ENCODE results near the gene VAV3. TPM values are rescaled to one million over a fixed set of nuclear protein-coding genes. Genes with fewer than 3 reads are reported as not detected.

VAV3 gene
- total RNA-seq, 1 donor from 2014 or later: 11.3 TPM

DNA sequence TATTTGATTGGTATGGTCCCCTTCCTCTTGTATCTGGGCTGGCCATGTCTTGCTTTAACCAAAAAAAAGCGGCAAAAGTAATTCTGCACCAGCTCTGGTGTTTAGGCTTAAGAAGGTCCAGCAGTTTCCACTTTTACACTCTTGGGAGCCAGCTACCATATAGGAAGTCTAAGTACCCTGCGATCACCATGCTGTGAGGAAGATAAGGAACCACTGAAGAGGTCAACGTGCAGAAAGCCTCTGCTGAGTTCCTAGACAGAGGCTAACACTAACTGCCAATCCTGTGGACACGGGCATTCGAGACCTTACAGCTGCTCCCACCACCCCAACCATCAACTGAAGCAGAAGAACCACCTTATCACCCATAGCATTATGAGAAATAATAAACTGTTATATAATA, 331.4 kb downstream of the VAV3 start:
- Histone ChIP-seq H3K27ac (no peak overlapping the region), H3K4me3 (no peak overlapping the region), H3K36me3 (no peaks in the 10 kb centered on the region), H3K4me1 (no peaks in the 10 kb centered on the region), H3K27me3 (ENCODE audit: low read depth) (no peaks in the 10 kb centered on the region), H3K9me3 (no peaks in the 10 kb centered on the region)
- ATAC-seq (no peak), DNase-seq (no peak)
- TF ChIP-seq, protein P1, sequence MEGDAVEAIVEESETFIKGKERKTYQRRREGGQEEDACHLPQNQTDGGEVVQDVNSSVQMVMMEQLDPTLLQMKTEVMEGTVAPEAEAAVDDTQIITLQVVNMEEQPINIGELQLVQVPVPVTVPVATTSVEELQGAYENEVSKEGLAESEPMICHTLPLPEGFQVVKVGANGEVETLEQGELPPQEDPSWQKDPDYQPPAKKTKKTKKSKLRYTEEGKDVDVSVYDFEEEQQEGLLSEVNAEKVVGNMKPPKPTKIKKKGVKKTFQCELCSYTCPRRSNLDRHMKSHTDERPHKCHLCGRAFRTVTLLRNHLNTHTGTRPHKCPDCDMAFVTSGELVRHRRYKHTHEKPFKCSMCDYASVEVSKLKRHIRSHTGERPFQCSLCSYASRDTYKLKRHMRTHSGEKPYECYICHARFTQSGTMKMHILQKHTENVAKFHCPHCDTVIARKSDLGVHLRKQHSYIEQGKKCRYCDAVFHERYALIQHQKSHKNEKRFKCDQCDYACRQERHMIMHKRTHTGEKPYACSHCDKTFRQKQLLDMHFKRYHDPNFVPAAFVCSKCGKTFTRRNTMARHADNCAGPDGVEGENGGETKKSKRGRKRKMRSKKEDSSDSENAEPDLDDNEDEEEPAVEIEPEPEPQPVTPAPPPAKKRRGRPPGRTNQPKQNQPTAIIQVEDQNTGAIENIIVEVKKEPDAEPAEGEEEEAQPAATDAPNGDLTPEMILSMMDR (IDR thresholded peaks at IDR 0.05): no peak
- intact Hi-C loops (cut with DNase I): no loop called here

DNA sequence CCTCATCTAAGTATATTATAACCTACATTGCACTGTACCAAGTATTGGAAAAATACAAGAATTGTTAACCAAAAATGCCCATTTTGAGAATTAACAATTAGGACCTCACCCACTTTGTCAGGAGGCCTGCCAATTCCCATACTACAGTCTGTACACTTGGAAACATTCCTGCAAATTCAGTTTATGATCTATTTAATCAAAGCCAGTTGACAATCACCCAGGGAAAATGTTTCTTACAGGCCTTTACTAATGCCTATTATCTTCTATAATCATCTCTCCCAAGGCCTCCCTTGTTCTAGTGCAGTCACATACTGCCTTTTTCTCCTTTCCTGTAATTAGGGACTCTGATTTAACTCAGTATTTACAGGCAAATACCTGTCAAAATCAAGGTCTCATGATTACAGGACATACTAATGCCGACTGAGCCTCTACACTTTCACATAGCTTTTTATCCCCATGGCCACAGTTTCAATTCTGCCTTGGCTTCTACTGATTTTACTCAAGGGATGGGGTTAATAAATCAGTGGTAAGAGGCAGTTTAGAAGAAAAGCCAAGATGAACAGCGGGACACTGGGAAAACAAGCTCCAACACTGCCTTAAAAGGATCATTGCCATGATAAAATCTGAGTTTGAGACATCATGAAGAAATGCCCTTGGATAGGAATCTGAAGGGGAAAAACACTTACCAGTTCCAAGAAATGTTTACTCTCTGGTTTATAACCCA, 338.7 kb downstream of the VAV3 start:
- H3K4me1 ChIP-seq: no peaks in the 10 kb centered on the region
- no peak overlapping the region for H3K27ac ChIP-seq
- ATAC-seq: no peak
- H3K36me3 ChIP-seq: no peaks in the 10 kb centered on the region
- DNase-seq: no peak
- no peak overlapping the region for H3K4me3 ChIP-seq
- intact Hi-C loops (cut with DNase I): no loop called here
- no peaks in the 10 kb centered on the region for H3K9me3 ChIP-seq
- TF ChIP-seq, protein P1 (IDR thresholded peaks at IDR 0.05): no peak
- H3K27me3 ChIP-seq (ENCODE audit: low read depth): no peaks in the 10 kb centered on the region

DNA sequence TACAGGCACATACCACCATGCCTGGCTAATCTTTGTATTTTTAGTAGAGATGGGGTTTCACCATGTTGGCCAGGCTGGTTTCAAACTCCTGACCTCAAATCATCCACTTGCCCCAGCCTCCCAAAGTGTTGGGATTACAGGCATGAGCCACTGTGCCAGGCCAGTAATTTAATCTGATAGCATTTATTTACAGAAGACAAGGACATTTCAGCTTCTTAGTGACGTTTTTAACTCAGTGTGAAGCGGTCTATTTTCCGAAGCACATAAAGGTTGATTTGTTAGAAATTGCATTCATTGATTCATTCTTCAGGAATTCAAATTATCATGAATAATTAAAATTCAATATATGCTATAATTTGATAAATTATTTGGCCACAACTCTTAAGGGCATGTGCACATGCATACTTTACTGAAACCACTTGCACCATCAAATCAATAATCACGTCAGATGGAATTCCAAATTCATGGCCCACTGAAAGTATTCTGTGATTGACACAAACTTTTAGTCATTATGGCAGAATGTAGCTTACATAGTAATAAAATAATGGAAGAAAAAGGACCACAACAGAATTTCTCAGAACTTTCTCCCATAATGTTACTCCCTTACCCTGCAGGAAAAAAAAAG, 339.5 kb downstream of the VAV3 start:
- intact Hi-C loops (cut with DNase I): no loop called here
- DNase-seq (no peak), ATAC-seq (no peak)
- TF ChIP-seq, protein P1 (IDR thresholded peaks at IDR 0.05): no peak
- Histone ChIP-seq H3K9me3 (no peaks in the 10 kb centered on the region), H3K4me3 (no peak overlapping the region), H3K36me3 (no peaks in the 10 kb centered on the region), H3K4me1 (no peaks in the 10 kb centered on the region), H3K27me3 (ENCODE audit: low read depth) (no peaks in the 10 kb centered on the region), H3K27ac (no peak overlapping the region)

DNA sequence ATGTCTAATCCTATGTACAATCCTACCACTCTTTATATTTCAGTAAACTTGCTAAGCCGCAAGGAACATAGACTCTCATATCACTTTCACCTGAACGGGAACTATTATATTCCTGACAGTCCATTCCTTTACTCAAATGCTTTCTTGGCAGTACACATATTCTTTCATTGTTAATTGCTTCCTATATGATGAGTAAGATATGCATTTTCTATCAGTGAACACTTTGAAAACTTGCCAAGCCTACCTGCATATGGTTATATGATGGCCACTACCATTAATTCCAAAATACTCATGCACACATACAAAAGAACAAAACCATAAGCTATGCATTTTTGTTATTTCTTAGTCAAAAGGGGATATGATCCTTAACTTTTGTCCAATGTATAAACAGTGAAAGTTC, 341.5 kb downstream of the VAV3 start:
- Histone ChIP-seq H3K9me3 (no peaks in the 10 kb centered on the region), H3K4me1 (no peaks in the 10 kb centered on the region), H3K27ac (no peak overlapping the region), H3K4me3 (no peak overlapping the region), H3K36me3 (no peaks in the 10 kb centered on the region), H3K27me3 (ENCODE audit: low read depth) (no peaks in the 10 kb centered on the region)
- intact Hi-C loops (cut with DNase I): no loop called here
- DNase-seq (no peak), ATAC-seq (no peak)
- TF ChIP-seq, protein P1 (IDR thresholded peaks at IDR 0.05): no peak

DNA sequence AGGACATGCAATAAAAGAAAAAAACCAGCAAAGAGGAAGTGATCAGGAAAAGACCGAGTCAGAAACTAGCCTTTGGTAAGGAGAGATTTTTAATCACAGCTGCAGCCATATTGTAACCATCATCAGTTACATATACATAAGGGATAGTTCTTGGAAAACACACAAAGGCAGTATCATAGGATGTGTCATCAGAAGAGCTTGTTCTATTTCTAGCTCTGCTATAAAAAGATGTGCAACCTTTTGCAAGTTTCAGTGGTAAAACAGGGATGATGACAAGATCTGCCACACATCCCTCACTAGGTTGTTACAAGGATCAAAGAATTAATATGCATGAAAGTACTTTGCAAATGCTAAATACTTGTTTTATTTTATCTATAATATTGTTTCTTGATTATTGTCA, 342.0 kb downstream of the VAV3 start:
- H3K36me3 ChIP-seq: no peaks in the 10 kb centered on the region
- no peak for DNase-seq
- H3K9me3 ChIP-seq: no peaks in the 10 kb centered on the region
- no peak overlapping the region for H3K4me3 ChIP-seq
- intact Hi-C loops (cut with DNase I): no loop called here
- TF ChIP-seq, protein P1 (IDR thresholded peaks at IDR 0.05): no peak
- H3K27ac ChIP-seq: no peak overlapping the region
- ATAC-seq: no peak
- no peaks in the 10 kb centered on the region for H3K4me1 ChIP-seq
- no peaks in the 10 kb centered on the region for H3K27me3 ChIP-seq (ENCODE audit: low read depth)
